NCI-H345 (cell line): ENCODE measurements around the gene GPR78.

Experiments used
- DNase-seq: peaks from one replicate; lab custom pipeline; 2025; lab: John Stamatoyannopoulos, UW

GPR78 gene

DNA sequence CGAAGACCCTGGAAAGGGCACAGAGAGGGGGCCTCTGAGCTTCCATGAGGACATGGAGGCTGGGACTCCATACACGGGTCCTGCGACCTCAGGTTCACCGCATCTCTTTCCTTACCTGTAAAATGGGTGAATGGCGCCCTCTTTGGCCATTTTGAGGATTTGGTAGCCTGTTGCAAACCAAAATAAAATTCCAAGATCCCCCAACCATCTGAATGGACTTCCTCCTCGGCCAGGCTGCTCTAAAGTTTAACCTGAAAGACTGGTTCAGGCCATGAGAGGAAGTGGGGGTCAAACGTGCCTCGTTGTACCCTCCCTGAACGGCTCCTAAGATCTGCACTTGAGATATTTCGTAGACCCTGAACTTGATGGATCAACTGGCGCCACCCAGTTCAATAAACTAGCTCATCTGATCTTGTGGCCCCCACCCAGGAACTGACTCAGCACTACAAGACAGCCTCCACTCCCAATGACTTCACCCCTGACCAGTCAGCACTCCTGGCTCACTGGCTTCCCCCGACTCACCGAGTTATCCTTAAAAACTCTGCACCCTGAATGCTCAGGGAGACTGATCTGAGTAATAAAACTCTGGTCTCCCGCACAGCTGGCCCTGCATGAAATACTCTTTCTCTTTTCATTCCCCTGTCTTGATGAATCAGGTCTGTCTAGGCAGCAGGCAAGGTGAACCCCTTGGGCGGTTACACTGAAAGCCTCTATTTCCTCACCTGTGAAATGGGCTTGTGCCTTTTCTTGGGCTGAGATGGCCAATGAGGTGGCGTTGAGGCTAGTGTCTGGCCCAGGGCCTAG is 32.9 kb upstream of the GPR78 start:
- no peak for DNase-seq

GRCh38 chr4:8547912-8548730 is 32.1 kb upstream of the GPR78 start:
- DNase-seq = no peak

DNA sequence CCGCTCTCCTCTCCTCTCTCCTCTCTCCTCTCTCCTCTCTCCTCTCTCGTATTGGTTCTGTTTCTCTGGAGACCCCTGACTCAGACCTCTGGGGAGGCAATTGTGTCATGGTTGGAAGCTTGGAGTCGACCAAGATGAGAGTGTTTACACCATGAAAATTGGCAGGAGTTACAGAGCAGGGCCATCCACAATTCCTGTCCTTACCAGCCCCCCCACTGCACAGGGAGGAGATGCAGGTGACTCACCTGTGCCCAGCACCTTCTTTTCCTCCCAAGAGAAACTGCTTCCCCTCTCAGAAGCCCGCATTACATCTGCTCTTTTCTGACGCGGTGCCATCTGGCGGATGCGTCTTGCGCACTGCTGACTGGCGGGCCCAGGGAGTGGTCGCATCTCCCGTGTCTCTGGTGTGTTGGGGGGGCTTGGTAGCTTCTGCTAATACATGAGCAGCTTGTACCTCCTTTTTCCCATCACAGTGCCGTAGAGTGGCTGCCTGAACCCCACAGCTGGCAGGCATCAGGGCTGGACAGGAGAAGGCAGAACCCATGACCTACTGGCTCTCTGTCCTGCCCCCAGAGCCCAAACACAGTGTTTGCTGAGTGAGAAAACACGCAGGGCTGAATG is 31.4 kb upstream of the GPR78 start:
- no peak for DNase-seq

- DNase-seq = no peak
These were observed 30.8 kb upstream of the GPR78 start for GRCh38 chr4:8549352-8549931.

GRCh38 chr4:8550691-8551090 is 29.5 kb upstream of the GPR78 start:
- no peak for DNase-seq

- no peak for DNase-seq
These were observed 28.2 kb upstream of the GPR78 start for GRCh38 chr4:8552024-8552423.

- DNase-seq = no peak
These were observed 27.5 kb upstream of the GPR78 start for GRCh38 chr4:8552581-8553205.

DNA sequence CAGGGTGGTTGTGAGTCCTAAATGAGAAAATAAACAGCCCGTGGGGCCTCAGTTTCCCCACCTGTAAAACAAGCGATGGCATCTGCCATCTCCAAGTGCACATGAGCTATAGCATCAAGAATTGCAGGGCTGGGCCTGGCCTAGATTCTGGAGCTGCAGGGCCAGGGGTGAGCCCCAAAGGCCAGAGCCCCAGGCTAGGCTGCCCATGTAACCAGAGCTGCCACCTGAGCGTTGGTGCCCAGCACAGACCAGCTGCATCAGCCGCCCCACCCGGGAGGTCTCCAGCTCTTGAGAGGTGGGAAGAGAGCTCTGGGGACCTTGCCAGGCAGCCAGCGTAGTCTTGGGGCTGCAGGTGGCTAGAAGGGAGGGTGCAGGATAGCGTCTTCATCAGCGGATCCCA is 27.0 kb upstream of the GPR78 start:
- DNase-seq = no peak

DNA sequence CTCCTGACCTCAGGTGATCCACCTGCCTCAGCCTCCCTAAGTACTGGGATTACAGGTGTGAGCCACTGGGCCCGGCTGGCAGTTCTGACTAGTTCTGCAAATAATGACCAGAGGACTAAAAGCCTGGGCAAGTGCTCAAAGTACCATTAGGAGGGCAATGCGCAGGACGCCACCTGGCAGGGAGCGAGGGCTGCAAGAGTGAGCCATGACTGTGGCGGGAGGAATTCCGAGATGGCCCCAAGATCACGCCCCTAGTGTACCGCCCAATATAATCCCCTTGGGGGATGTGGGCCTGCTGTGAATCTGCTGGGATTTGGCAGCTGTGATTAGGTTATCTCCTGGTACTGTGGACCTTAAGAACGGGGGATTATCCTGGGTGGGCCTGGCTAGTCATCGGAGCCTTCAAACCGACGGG is 26.2 kb upstream of the GPR78 start:
- DNase-seq = no peak

DNA sequence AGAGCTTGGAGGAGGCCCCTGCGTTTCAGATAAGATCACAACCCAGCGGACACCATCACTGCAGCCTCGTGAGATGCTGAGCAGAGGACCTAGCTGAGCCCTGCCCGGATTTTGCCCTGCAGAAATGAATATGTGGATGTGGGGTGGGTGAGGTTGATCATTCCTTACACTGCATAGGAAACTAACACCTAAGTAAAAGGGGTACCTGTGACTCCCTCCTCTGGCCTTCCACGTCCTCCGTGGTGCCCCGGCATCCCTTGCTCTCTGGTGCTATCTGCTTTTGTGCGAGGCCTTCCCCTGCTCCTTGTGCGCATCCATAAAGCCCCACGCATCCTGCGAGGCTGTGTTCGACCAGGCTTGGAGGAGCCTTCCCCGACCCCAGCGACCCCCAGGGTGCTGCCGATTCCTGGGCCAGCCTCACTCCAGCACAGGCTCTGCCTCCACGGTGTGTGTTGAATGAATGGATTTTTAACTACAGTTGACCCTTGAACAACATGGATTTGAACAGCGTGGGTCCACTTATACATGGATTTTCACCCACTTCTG is 25.6 kb upstream of the GPR78 start:
- DNase-seq = no peak

GRCh38 chr4:8555716-8556115 is 24.5 kb upstream of the GPR78 start:
- DNase-seq = no peak

DNA sequence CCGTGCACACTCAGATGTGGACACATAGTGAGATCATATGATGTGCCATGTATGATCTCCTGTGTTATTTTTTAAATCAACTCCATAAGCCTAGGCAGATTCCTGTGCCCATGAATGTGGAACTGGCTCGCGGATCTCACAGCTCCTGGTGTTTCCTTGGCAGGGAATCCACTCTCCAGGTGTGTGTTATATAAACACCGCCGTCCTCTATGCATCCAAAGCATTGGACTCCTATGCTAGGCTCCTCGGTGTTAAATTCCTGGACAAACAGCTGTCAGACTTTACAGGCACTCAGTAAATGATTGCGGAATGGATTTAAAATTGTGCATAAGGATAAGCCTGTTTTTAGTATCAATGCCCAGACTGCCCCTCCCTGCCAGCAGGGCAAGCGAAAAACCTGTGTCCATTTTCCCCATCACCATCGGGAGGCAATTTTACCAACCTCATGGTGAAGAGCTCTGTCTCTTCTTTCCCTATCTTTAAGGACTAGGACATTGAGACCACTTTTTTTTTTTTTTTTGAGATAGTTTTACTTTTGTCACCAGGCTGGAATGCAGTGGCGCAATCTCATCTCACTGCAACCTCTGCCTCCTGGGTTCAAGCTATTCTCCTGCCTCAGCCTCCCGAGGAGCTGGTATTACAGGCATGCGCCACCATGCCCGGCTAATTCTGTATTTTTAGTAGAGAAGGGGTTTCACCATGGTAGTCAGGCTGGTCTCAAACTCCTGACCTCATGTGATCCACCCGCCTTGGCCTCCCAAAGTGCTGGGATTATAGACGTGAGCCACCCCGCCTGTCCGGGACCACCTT is 23.6 kb upstream of the GPR78 start:
- no peak for DNase-seq

DNA sequence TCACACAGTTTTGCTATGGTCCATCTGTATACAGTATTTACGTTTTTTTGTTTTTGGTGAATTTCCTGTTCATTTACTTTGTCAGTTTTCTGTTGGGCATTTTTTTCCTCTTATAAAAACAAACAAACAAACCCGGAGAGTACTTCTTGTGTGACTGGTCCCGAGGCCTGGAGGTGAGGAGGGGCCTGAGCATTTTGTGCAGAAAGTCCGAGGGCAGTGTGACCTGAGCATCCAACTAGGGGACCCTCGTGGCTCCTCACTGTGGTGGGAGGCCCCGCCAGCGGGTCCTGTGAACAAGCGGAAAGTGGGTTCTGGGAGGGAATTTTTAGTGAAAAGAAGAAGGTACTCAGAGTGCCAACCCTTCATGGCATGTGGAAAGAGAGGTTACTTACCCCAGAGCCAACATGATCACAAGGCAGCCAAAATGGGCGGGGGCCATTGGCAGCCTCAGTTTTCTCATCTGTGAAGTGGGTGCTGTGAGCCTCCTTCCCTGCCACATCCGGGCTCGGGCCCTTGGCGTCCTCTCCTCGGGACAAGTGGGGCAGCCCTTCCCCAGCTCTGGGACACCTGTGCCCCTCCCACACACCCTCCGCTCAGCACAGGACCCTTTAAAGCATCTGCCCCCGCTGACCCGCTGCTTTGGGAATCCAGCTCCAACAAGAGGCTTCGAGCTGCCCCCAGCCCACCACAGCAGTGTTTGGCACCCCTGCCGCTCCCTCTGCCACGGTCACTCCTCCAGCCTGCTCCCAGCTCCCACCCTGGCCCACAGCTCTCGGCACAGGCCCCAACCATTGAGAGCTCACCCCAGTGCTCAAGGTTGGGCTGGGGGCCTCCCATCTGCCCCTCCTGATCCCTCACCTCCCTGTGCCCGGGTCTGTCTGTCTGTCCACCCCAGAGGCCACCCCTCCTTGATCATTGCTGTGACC is 22.8 kb upstream of the GPR78 start:
- no peak for DNase-seq

GRCh38 chr4:8558080-8558960 is 21.9 kb upstream of the GPR78 start:
- no peak for DNase-seq

GRCh38 chr4:8559011-8559410 is 21.2 kb upstream of the GPR78 start:
- no peak for DNase-seq

DNA sequence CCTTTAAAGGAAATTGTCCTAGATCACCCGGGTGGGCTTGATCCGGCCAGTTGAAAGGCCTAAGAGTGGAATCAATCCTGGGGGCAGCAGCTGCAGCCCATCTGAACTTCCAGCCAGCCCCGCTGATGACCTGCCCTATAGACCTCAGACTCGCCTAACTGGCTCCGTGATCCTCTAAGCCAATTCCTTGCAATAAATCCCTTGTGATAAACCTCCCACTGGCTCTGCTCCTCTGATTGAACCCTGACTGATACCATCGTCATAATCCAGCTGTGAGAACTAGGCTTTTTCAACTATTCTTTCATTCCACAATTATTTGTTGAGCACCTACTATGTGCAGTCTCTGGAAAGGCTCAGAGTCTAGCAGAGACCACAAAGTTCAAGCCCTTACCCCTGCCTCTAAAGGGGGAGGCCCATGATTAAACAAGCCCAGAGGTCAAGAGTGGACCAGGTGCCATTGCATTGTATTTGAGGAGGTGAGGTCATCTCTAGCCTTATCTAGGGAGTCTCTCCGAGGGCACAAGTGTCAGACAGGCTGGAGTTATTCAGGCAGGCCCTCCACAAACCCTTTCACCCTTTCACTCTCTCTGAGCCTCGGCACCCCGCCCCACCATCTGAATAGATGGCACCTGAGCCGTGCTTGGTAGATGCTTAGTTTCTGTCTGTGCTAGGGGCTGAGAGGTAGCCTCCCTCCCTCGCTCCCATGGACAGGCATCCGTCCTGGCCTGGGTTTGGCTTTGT is 20.5 kb upstream of the GPR78 start:
- no peak for DNase-seq

- DNase-seq = no peak
These were observed 19.7 kb upstream of the GPR78 start for GRCh38 chr4:8560265-8561047.
